K562 (cell line): ENCODE data around the gene OR5K1. TPM values are rescaled to one million over a fixed set of nuclear protein-coding genes. Genes with fewer than 3 reads are reported as not detected.

Source experiments
- ATAC-seq: fragments of 200-7000 bp; cut with Tn5 transposase; 3 replicates; pipeline ENCODE4 v1.9.1; 2020; ENCODE audit warnings: moderate library complexity
- BruUV-seq: library from RNA; stranded (reverse); fragments of 400-500 nt; replicated peaks from 2 replicates; lab custom pipeline; 2021; lab: Mats Ljungman, UMichigan
- CTCF ChIA-PET: fragments of 300-600 bp; formaldehyde crosslinking; extraction: SDS; loops from one replicate; lab custom pipeline; 2021; ENCODE audit warnings: low intra/inter-chr PET ratio; lab: Yijun Ruan, JAX
- POLR2A ChIA-PET: fragments of 300-600, 350-650 bp; sonication (Branson Sonifier 250); formaldehyde crosslinking; extraction: SDS; loops from one replicate; lab custom pipeline; 2021; ENCODE audit warnings: antibody characterized with exemption, inconsistent platforms; lab: Yijun Ruan, JAX
- DNase-seq, 4 experiments: peaks; one replicate each; pipeline versions ENCODE4 v3.0.0 to v3.0.0-alpha.2; 2011 to 2018; ENCODE audit warnings: low spot score in 3 of 4, mixed read lengths in 3 of 4; ENCODE audit errors: extremely low read depth in 1 of 4
- FAIRE-seq: peaks from 2 replicates; lab custom pipeline; 2011; peaks lifted over from hg19 to GRCh38; lab: Jason Lieb, UNC
- H2AFZ ChIP-seq: 2 replicates; pipeline ENCODE4 v1.6.0; 2011; ENCODE audit warnings: low read depth, low read length, control low read depth, inconsistent platforms
- H3K27ac ChIP-seq: fragments of 200-600 bp; 3 replicates; pipeline ENCODE4 v1.8.0; 2011; ENCODE audit warnings: low read depth, mild to moderate bottlenecking, control low read depth, inconsistent platforms, low read length, moderate library complexity, mixed read lengths; ENCODE audit errors: extremely low read depth
- H3K27me3 ChIP-seq, 2 experiments: fragments of 300-600 bp in 1 of 2; 2 replicates in 1 of 2; 3 replicates in 1 of 2; pipeline versions ENCODE4 v1.6.0 to v1.8.0; 2011; ENCODE audit warnings: inconsistent platforms in 2 of 2, low read length in 2 of 2, mild to moderate bottlenecking in 1 of 2, mixed read lengths in 1 of 2, moderate library complexity in 1 of 2; ENCODE audit not compliant: control insufficient read depth in 2 of 2, insufficient read depth in 2 of 2
- H3K36me3 ChIP-seq: fragments of 300-600 bp; 3 replicates; pipeline ENCODE4 v1.8.0; 2011; ENCODE audit warnings: mild to moderate bottlenecking, low read length, inconsistent platforms; ENCODE audit not compliant: control insufficient read depth, insufficient read depth
- H3K4me1 ChIP-seq, 2 experiments: fragments of 200-600 bp in 1 of 2; replicated peaks in 1 of 2; 2 replicates in 1 of 2; 3 replicates in 1 of 2; pipeline versions ENCODE4 v1.5.1 to v1.8.0; 2011; ENCODE audit warnings: inconsistent platforms in 2 of 2, low read length in 2 of 2, mild to moderate bottlenecking in 1 of 2, mixed read lengths in 1 of 2, moderate library complexity in 1 of 2; ENCODE audit not compliant: control insufficient read depth in 2 of 2, insufficient read depth in 2 of 2
- H3K4me2 ChIP-seq: 2 replicates; pipeline ENCODE4 v1.6.1; 2011; ENCODE audit warnings: low read length, control low read depth, inconsistent platforms, mixed read lengths; ENCODE audit not compliant: insufficient read depth
- H3K4me3 ChIP-seq: fragments of 200-600 bp; sonication (generic), shearing (Covaris generic); 2 replicates; pipeline ENCODE4 v1.5.1; 2016; ENCODE audit warnings: control low read depth, inconsistent platforms
- H3K79me2 ChIP-seq: fragments of 200-600 bp; 3 replicates; pipeline ENCODE4 v1.8.0; 2011; ENCODE audit warnings: low read length, inconsistent platforms; ENCODE audit not compliant: control insufficient read depth, insufficient read depth
- H3K9ac ChIP-seq, 2 experiments: 2 replicates each; pipeline versions ENCODE4 v1.6.0 to v1.6.1; 2011; ENCODE audit warnings: low read depth in 2 of 2, low read length in 2 of 2, control low read depth in 1 of 2, inconsistent platforms in 1 of 2, mild to moderate bottlenecking in 1 of 2, mixed read lengths in 1 of 2; ENCODE audit not compliant: insufficient read depth in 1 of 2
- H3K9me1 ChIP-seq: one replicate; pipeline ENCODE4 v1.6.0; 2011; ENCODE audit warnings: inconsistent platforms, mild to moderate bottlenecking, low read length, moderate library complexity; ENCODE audit not compliant: control insufficient read depth, insufficient read depth
- H3K9me3 ChIP-seq: replicated peaks from 2 replicates; pipeline ENCODE4 v1.5.1; 2011; ENCODE audit warnings: low read depth, low read length, inconsistent platforms; ENCODE audit not compliant: control insufficient read depth, insufficient read depth
- H4K20me1 ChIP-seq: replicated peaks from 2 replicates; pipeline ENCODE4 v1.6.1; 2011; ENCODE audit warnings: low read length, inconsistent platforms, mixed read lengths; ENCODE audit not compliant: control insufficient read depth, insufficient read depth
- CBFB ChIP-seq: sonication (generic); formaldehyde crosslinking; IDR thresholded peaks from 2 replicates; pipeline ENCODE4 v1.4.0; 2020; ENCODE audit warnings: mild to moderate bottlenecking, missing genetic modification reagents
- ELF1 ChIP-seq: fragments of 200-800 bp; sonication (Bioruptor generic); IDR thresholded peaks from 2 replicates; pipeline ENCODE4 v1.6.1; 2016; ENCODE audit warnings: missing genetic modification characterization, missing compliant biosample characterization
- HDAC2 ChIP-seq: fragments of 450-650 bp; IDR thresholded peaks from 2 replicates; pipeline ENCODE4 v1.6.1; 2016; ENCODE audit warnings: mild to moderate bottlenecking
- MAFK ChIP-seq: IDR thresholded peaks from 2 replicates; pipeline ENCODE4 v1.6.1; 2011; ENCODE audit warnings: low read length, improper control_type of control experiment
- MEF2D ChIP-seq: conservative IDR thresholded peaks from 2 replicates; pipeline ENCODE4 v1.6.1; 2016; ENCODE audit warnings: low read depth, missing genetic modification characterization, missing compliant biosample characterization
- SAFB2 ChIP-seq: fragments of 200-400 bp; formaldehyde crosslinking; IDR thresholded peaks from 2 replicates; pipeline ENCODE4 v1.6.1; 2018; ENCODE audit warnings: borderline replicate concordance, low read length, low read depth, moderate library complexity; ENCODE audit not compliant: severe bottlenecking
- SIRT6 ChIP-seq: IDR thresholded peaks from one replicate; pipeline ENCODE4 v1.6.1; 2012; ENCODE audit warnings: low read depth, mild to moderate bottlenecking, control low read depth, inconsistent platforms, low read length, moderate library complexity
- TRIM24 ChIP-seq, 2 experiments: fragments of 450-650 bp; IDR thresholded peaks; 2 replicates each; pipeline ENCODE4 v1.6.1; 2016
- ZEB2 ChIP-seq: fragments of 450-650 bp; IDR thresholded peaks from 2 replicates; pipeline ENCODE4 v1.6.1; 2016
- WGBS: fragments of 100-300 bp; shearing (Covaris generic); methylation state at CpG from one replicate; pipeline ENCODE4 v1.1.6; 2016; ENCODE audit warnings: low coverage, mixed read lengths; ENCODE audit not compliant: insufficient coverage; ENCODE audit errors: missing lambda C conversion rate; 5-methylcytosine and 5-hydroxymethylcytosine counted together
- in situ Hi-C: fragments of 300-500 bp; cut with MboI; formaldehyde crosslinking; loops from 4 replicates; pipeline ENCODE4 v1.15.0; 2018; ENCODE audit warnings: inconsistent platforms, mixed read lengths
- intact Hi-C: fragments of 100-400 bp; cut with micrococcal nuclease; formaldehyde crosslinking; loops from 2 replicates; pipeline ENCODE4 v1.14.2; 2022
- polyA plus RNA-seq, 8 experiments: library from polyadenylated mRNA; depleted of rRNA in 4 of 8; stranded (reverse) in 5 of 8; unstranded in 3 of 8; fragments of >200 nt; fragmentation: Nextera tagmentation in 2 of 8; fragmentation: Illumina TruSeq in 1 of 8; extraction: Ambion mirVana in 2 of 8; extraction: Trizol in 1 of 8; gene quantifications; 2 replicates each; pipeline versions ENCODE4 v1.2.1 to v1.2.3, GENCODE V29; 2011 to 2014; ENCODE audit warnings: inconsistent platforms in 1 of 8, missing spikeins in 1 of 8
- total RNA-seq, 7 experiments: library from RNA; depleted of rRNA in 6 of 7; stranded (reverse); fragments of >200 nt in 6 of 7; fragmentation: Illumina TruSeq in 2 of 7; extraction: Trizol in 2 of 7; gene quantifications; 2 replicates each; pipeline versions ENCODE4 v1.2.1 to v1.2.3, GENCODE V29; 2011 to 2021; ENCODE audit warnings: low replicate concordance in 1 of 7
- TF ChIP-seq, protein P1 (sequence below): fragments of 450-650 bp; IDR thresholded peaks from 2 replicates; pipeline ENCODE4 v1.7.1; 2018; ENCODE audit warnings: mild to moderate bottlenecking, low read depth; ENCODE audit not compliant: partially characterized antibody
- TF ChIP-seq, protein P2 (sequence below), 2 experiments: fragments of 450-650 bp in 1 of 2; IDR thresholded peaks; 2 replicates each; pipeline ENCODE4 v1.6.1; 2011 to 2017; ENCODE audit warnings: low read depth in 2 of 2, antibody characterized with exemption in 1 of 2, borderline replicate concordance in 1 of 2, low read length in 1 of 2, mild to moderate bottlenecking in 1 of 2, mixed read lengths in 1 of 2; ENCODE audit not compliant: control insufficient read depth in 1 of 2

The OR5K1 gene
- total and polyA plus RNA-seq, 9 of the 15 experiments (the other 6 are each of a cell fraction or from before 2014, with no cell fraction given): not detected

DNA sequence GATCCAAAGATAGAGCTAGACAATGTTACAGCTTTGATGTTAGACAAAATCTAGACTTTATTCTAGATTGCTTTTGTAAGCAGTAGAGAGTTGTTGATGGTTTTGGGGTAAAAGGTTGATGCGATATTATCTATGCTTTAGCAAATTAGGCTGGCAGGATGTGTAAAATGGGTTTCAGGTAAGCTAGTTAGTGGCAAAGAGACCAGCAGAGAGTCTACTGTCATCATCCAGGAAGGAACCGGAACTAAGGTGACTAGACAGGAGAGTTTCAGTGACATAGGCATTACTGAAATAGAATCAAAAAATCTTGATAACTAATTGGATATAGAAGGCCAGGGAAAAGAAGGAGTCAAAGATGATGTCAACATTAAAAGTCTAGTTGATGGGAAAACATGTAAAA lies 45.6 kb downstream of the OR5K1 start:
- Histone ChIP-seq H3K9me1 (no peaks in the 10 kb centered on the region), H3K36me3 (no peaks in the 10 kb centered on the region), H3K79me2 (no peaks in the 10 kb centered on the region), H3K27me3 (no peaks in the 10 kb centered on the region), H2AFZ (no peak overlapping the region), H3K4me2 (no peak overlapping the region), H3K4me3 (no peak overlapping the region), H3K9ac (no peak overlapping the region), H4K20me1 (no peaks in the 10 kb centered on the region), H3K27ac (no peak overlapping the region), H3K9me3 (no peaks in the 10 kb centered on the region), H3K4me1 (no peaks in the 10 kb centered on the region; a peak in 1 of 5 replicates)
- POLR2A ChIA-PET: no interaction called here
- DNase-seq: no peak
- FAIRE-seq: no peak
- in situ Hi-C loops (no loop called here), intact Hi-C loops (no loop called here)
- WGBS: 38% methylated on average over 2 of the region's 2 CpGs
- BruUV-seq: no TSS peak
- ATAC-seq: no peak
- CTCF ChIA-PET: no interaction called here
- no peak for TF ChIP-seq MEF2D
- TF ChIP-seq TRIM24 (IDR thresholded peaks at IDR 0.05): no peak
- TF ChIP-seq, protein P1, sequence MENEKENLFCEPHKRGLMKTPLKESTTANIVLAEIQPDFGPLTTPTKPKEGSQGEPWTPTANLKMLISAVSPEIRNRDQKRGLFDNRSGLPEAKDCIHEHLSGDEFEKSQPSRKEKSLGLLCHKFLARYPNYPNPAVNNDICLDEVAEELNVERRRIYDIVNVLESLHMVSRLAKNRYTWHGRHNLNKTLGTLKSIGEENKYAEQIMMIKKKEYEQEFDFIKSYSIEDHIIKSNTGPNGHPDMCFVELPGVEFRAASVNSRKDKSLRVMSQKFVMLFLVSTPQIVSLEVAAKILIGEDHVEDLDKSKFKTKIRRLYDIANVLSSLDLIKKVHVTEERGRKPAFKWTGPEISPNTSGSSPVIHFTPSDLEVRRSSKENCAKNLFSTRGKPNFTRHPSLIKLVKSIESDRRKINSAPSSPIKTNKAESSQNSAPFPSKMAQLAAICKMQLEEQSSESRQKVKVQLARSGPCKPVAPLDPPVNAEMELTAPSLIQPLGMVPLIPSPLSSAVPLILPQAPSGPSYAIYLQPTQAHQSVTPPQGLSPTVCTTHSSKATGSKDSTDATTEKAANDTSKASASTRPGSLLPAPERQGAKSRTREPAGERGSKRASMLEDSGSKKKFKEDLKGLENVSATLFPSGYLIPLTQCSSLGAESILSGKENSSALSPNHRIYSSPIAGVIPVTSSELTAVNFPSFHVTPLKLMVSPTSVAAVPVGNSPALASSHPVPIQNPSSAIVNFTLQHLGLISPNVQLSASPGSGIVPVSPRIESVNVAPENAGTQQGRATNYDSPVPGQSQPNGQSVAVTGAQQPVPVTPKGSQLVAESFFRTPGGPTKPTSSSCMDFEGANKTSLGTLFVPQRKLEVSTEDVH: no peak
- TF ChIP-seq SIRT6: no peak
- TF ChIP-seq HDAC2: no peak
- no peak for TF ChIP-seq MAFK
- TF ChIP-seq, protein P2, sequence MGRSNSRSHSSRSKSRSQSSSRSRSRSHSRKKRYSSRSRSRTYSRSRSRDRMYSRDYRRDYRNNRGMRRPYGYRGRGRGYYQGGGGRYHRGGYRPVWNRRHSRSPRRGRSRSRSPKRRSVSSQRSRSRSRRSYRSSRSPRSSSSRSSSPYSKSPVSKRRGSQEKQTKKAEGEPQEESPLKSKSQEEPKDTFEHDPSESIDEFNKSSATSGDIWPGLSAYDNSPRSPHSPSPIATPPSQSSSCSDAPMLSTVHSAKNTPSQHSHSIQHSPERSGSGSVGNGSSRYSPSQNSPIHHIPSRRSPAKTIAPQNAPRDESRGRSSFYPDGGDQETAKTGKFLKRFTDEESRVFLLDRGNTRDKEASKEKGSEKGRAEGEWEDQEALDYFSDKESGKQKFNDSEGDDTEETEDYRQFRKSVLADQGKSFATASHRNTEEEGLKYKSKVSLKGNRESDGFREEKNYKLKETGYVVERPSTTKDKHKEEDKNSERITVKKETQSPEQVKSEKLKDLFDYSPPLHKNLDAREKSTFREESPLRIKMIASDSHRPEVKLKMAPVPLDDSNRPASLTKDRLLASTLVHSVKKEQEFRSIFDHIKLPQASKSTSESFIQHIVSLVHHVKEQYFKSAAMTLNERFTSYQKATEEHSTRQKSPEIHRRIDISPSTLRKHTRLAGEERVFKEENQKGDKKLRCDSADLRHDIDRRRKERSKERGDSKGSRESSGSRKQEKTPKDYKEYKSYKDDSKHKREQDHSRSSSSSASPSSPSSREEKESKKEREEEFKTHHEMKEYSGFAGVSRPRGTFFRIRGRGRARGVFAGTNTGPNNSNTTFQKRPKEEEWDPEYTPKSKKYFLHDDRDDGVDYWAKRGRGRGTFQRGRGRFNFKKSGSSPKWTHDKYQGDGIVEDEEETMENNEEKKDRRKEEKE (IDR thresholded peaks at IDR 0.05; ENCODE audit: borderline replicate concordance in 1 of 2, control insufficient read depth in 1 of 2, low read depth in 2 of 2, low read length in 1 of 2): no peak
- no peak for TF ChIP-seq ZEB2
- TF ChIP-seq ELF1 (tag): no peak
- TF ChIP-seq CBFB (CRISPR knock-in tag): no peak
- no peak for TF ChIP-seq SAFB2
